ENCODE data around the gene CNOT6L.

CNOT6L gene

GRCh38 chr4:77815636-77816035 lies 3.5 kb downstream of the CNOT6L start:
- H3K9me3 ChIP-seq (ENCODE audit: control insufficient read depth, insufficient read depth, low read length) = no peaks in the 10 kb centered on the region
- H4K20me1 ChIP-seq (ENCODE audit: control insufficient read depth, insufficient read depth, low read depth, low read length) = peaks cover 36% of the 10 kb centered on the region
- peaks cover 57% of the 10 kb centered on the region for H3K4me1 ChIP-seq (ENCODE audit: control insufficient read depth, low read length)
- H3K27me3 ChIP-seq (ENCODE audit: control insufficient read depth, low read length) = no peaks in the 10 kb centered on the region
- no peaks in the 10 kb centered on the region for H3K9me2 ChIP-seq (replicated peaks; ENCODE audit: control insufficient read depth, low read length)
- peaks cover 94% of the 10 kb centered on the region for H3K79me2 ChIP-seq (ENCODE audit: control insufficient read depth, low read length)
- no peak overlapping the region for H3K4me3 ChIP-seq (ENCODE audit: low read length)
- TF ChIP-seq EZH2phosphoT487 (IDR thresholded peaks at IDR 0.05; ENCODE audit: borderline replicate concordance, low read length) = no peak
- TF ChIP-seq CTCF (IDR thresholded peaks at IDR 0.05; ENCODE audit: low read depth, low read length, poor library complexity, severe bottlenecking) = no peak
- peaks cover 6% of the 10 kb centered on the region; the same call in 1 of the 2 replicates for H3F3A ChIP-seq (ENCODE audit: control insufficient read depth, insufficient read depth)
- no peak overlapping the region for H3K27ac ChIP-seq (ENCODE audit: low read depth, low read length)
- H3K4me2 ChIP-seq (ENCODE audit: low read length) = peak overlapping the region; percentile 37
- peaks cover 40% of the 10 kb centered on the region for H3K36me3 ChIP-seq (ENCODE audit: control insufficient read depth, low read length)

GRCh38 chr4:77805840-77806239 lies 13.3 kb downstream of the CNOT6L start:
- Histone ChIP-seq H3K9me3 (ENCODE audit: control insufficient read depth, insufficient read depth, low read length) (no peaks in the 10 kb centered on the region), H3F3A (ENCODE audit: control insufficient read depth, insufficient read depth) (no peaks in the 10 kb centered on the region), H3K27ac (ENCODE audit: low read depth, low read length) (no peak overlapping the region), H3K9me2 (replicated peaks; ENCODE audit: control insufficient read depth, low read length) (no peaks in the 10 kb centered on the region), H3K27me3 (ENCODE audit: control insufficient read depth, low read length) (no peaks in the 10 kb centered on the region), H3K36me3 (ENCODE audit: control insufficient read depth, low read length) (peaks cover 10% of the 10 kb centered on the region; the same call in 1 of the 2 replicates), H3K4me3 (ENCODE audit: low read length) (no peak overlapping the region), H4K20me1 (ENCODE audit: control insufficient read depth, insufficient read depth, low read depth, low read length) (peaks cover 17% of the 10 kb centered on the region), H3K4me1 (ENCODE audit: control insufficient read depth, low read length) (peaks cover 15% of the 10 kb centered on the region), H3K79me2 (ENCODE audit: control insufficient read depth, low read length) (peaks cover 97% of the 10 kb centered on the region), H3K4me2 (ENCODE audit: low read length) (no peak overlapping the region)
- TF ChIP-seq EZH2phosphoT487 (IDR thresholded peaks at IDR 0.05; ENCODE audit: borderline replicate concordance, low read length) = no peak
- TF ChIP-seq CTCF (IDR thresholded peaks at IDR 0.05; ENCODE audit: low read depth, low read length, poor library complexity, severe bottlenecking) = no peak

- no peak overlapping the region for H3K4me2 ChIP-seq (ENCODE audit: low read length)
- peaks cover 17% of the 10 kb centered on the region for H3K4me1 ChIP-seq (ENCODE audit: control insufficient read depth, low read length)
- no peak for TF ChIP-seq CTCF (IDR thresholded peaks at IDR 0.05; ENCODE audit: low read depth, low read length, poor library complexity, severe bottlenecking)
- TF ChIP-seq EZH2phosphoT487 (IDR thresholded peaks at IDR 0.05; ENCODE audit: borderline replicate concordance, low read length) = no peak
- H3K9me3 ChIP-seq (ENCODE audit: control insufficient read depth, insufficient read depth, low read length) = no peaks in the 10 kb centered on the region
- peaks cover 17% of the 10 kb centered on the region for H4K20me1 ChIP-seq (ENCODE audit: control insufficient read depth, insufficient read depth, low read depth, low read length)
- no peaks in the 10 kb centered on the region for H3K27me3 ChIP-seq (ENCODE audit: control insufficient read depth, low read length)
- H3K9me2 ChIP-seq (replicated peaks; ENCODE audit: control insufficient read depth, low read length) = no peaks in the 10 kb centered on the region
- no peaks in the 10 kb centered on the region for H3F3A ChIP-seq (ENCODE audit: control insufficient read depth, insufficient read depth)
- H3K79me2 ChIP-seq (ENCODE audit: control insufficient read depth, low read length) = peaks cover 100% of the 10 kb centered on the region
- no peak overlapping the region for H3K27ac ChIP-seq (ENCODE audit: low read depth, low read length)
- H3K4me3 ChIP-seq (ENCODE audit: low read length) = no peak overlapping the region
- 0 out of 2 replicates have a peak, but pooled peaks cover 8% of the 10 kb centered on the region for H3K36me3 ChIP-seq (ENCODE audit: control insufficient read depth, low read length)
Measured at GRCh38 chr4:77804471-77804870, 14.7 kb downstream of the CNOT6L start.

Data from DOHH2 (cell line).